ENCODE data around the gene SCYL2. TPM values are rescaled to one million over a fixed set of nuclear protein-coding genes. Genes with fewer than 3 reads are reported as not detected.

Gene SCYL2
- total and polyA plus RNA-seq, 2 experiments from 2014 or later: 15.0 to 57.5 TPM

GRCh38 chr12:100345020-100345767, 78.2 kb downstream of the SCYL2 start:
- DNase-seq (ENCODE audit: low spot score): no peak
- ATAC-seq: no peak
- Histone ChIP-seq H3K36me3 (ENCODE audit: insufficient read depth) (no peaks in the 10 kb centered on the region), H3K27ac (ENCODE audit: low read depth) (no peak overlapping the region), H4K20me1 (replicated peaks; ENCODE audit: insufficient read depth) (no peaks in the 10 kb centered on the region), H3K4me2 (no peak overlapping the region), H3K27me3 (ENCODE audit: insufficient read depth) (no peaks in the 10 kb centered on the region), H3K4me3 (no peak overlapping the region), H3K4me1 (ENCODE audit: insufficient read depth) (peaks cover 8% of the 10 kb centered on the region; the same call in 1 of the 2 replicates), H2AFZ (no peak overlapping the region), H3F3A (replicated peaks; ENCODE audit: low read depth) (no peaks in the 10 kb centered on the region), H3K9me2 (ENCODE audit: insufficient read depth) (no peaks in the 10 kb centered on the region), H3K79me2 (replicated peaks; ENCODE audit: insufficient read depth) (no peaks in the 10 kb centered on the region)
- H3K27ac Mint-ChIP-seq: no peak overlapping the region
- H3K36me3 Mint-ChIP-seq (ENCODE audit: low read depth): peaks cover 6% of the 10 kb centered on the region; the same call in 1 of the 3 replicates
- peaks cover 3% of the 10 kb centered on the region; the same call in 2 of the 3 replicates for H3K4me1 Mint-ChIP-seq
- TF ChIP-seq ZNF114 (CRISPR knock-in tag; IDR thresholded peaks at IDR 0.05) (no peak), ZNF331 (CRISPR knock-in tag; IDR thresholded peaks at IDR 0.05; ENCODE audit: low read depth) (no peak), ZNF462 (CRISPR knock-in tag; IDR thresholded peaks at IDR 0.05) (no peak), JUNB (IDR thresholded peaks at IDR 0.05; ENCODE audit: unreplicated experiment) (no peak), CTCF (conservative IDR thresholded peaks at IDR 0.05; ENCODE audit: low read depth in 2 of 2) (no peak), POLR2AphosphoS5 (IDR thresholded peaks at IDR 0.05; ENCODE audit: low read depth) (no peak), EZH2 (IDR thresholded peaks at IDR 0.05; ENCODE audit: low read depth, unreplicated experiment) (no peak), CREB1 (CRISPR knock-in tag; IDR thresholded peaks at IDR 0.05; ENCODE audit: low read depth) (no peak), ETS1 (IDR thresholded peaks at IDR 0.05) (no peak), STAT1 (IDR thresholded peaks at IDR 0.05; ENCODE audit: unreplicated experiment) (no peak), NANOG (IDR thresholded peaks at IDR 0.05; ENCODE audit: borderline replicate concordance) (no peak), EZH2phosphoT487 (IDR thresholded peaks at IDR 0.05; ENCODE audit: unreplicated experiment) (no peak), REST (IDR thresholded peaks at IDR 0.05; ENCODE audit: unreplicated experiment) (no peak)
- H3K9me3 Mint-ChIP-seq: no peaks in the 10 kb centered on the region; the same call in 2 of the 3 replicates
- H3K4me3 Mint-ChIP-seq: no peak overlapping the region
- H3K27me3 Mint-ChIP-seq (ENCODE audit: insufficient read depth, low read depth, poor library complexity): peaks cover 2% of the 10 kb centered on the region

Data from GM23338 (cell line).